ENCODE results near the gene SKIDA1.

DNA sequence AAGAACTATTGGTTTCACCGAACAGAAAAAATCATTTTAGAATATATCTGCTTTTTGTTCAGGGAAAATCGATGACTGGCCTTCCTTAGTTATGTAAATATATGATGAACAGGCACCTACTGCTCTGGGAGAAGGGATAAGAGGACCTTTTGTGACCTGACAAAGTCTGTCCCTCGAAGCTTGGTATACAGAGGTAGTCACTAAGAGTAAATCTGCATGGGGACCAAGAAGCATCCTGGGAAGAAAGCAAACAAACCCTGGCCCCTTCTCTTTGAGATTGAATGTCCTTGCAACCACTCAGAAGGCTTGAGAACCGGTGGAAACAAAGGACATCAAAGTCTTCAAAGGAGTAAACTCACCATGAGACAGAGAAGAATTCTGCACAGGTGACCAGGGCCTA is 52.3 kb downstream of the SKIDA1 start:
- TF ChIP-seq ARNT (IDR thresholded peaks at IDR 0.05) (no peak), NFRKB (IDR thresholded peaks at IDR 0.05) (no peak), CTBP1 (IDR thresholded peaks at IDR 0.05; ENCODE audit: borderline replicate concordance) (no peak), ELF4 (IDR thresholded peaks at IDR 0.05) (no peak), FOXM1 (IDR thresholded peaks at IDR 0.05; ENCODE audit: borderline replicate concordance) (no peak), TARDBP (IDR thresholded peaks at IDR 0.05) (no peak), FOXK2 (IDR thresholded peaks at IDR 0.05) (no peak), SUZ12 (IDR thresholded peaks at IDR 0.05) (no peak), HDGF (IDR thresholded peaks at IDR 0.05; ENCODE audit: borderline replicate concordance) (no peak), L3MBTL2 (conservative IDR thresholded peaks at IDR 0.05) (no peak), SP1 (IDR thresholded peaks at IDR 0.05) (no peak), BHLHE40 (IDR thresholded peaks at IDR 0.05; ENCODE audit: borderline replicate concordance) (no peak)
- TF ChIP-seq, protein P1, sequence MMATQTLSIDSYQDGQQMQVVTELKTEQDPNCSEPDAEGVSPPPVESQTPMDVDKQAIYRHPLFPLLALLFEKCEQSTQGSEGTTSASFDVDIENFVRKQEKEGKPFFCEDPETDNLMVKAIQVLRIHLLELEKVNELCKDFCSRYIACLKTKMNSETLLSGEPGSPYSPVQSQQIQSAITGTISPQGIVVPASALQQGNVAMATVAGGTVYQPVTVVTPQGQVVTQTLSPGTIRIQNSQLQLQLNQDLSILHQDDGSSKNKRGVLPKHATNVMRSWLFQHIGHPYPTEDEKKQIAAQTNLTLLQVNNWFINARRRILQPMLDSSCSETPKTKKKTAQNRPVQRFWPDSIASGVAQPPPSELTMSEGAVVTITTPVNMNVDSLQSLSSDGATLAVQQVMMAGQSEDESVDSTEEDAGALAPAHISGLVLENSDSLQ (IDR thresholded peaks at IDR 0.05) = no peak

Measured in HEK293T (cell line).